Hepatocyte (in vitro differentiated cells): ENCODE data around the gene NEDD1. TPM values are rescaled to one million over a fixed set of nuclear protein-coding genes. Genes with fewer than 3 reads are reported as not detected.
A peak's percentile ranks its signal among the peaks of the same experiment; 100 is the strongest.

Source experiments
- DNase-seq: peaks from one replicate; pipeline ENCODE4 v3.0.0-alpha.2; 2016; ENCODE audit warnings: low spot score
- H2AFZ ChIP-seq: fragments of 200-600 bp; sonication (generic); 2 replicates; pipeline ENCODE4 v1.6.0; 2016; ENCODE audit warnings: antibody characterized with exemption, mild to moderate bottlenecking
- H3K27ac ChIP-seq: fragments of 200-600 bp; sonication (generic); 2 replicates; pipeline ENCODE4 v1.5.1; 2016; ENCODE audit warnings: mild to moderate bottlenecking
- H3K27me3 ChIP-seq: fragments of 200-600 bp; sonication (generic); 2 replicates; pipeline ENCODE4 v1.6.1; 2016
- H3K36me3 ChIP-seq: fragments of 200-600 bp; sonication (generic); replicated peaks from 2 replicates; pipeline ENCODE4 v1.5.1; 2016; ENCODE audit warnings: low read depth; ENCODE audit not compliant: insufficient read depth
- H3K4me1 ChIP-seq: fragments of 200-600 bp; sonication (generic); 2 replicates; pipeline ENCODE4 v1.5.1; 2016; ENCODE audit warnings: mild to moderate bottlenecking, moderate library complexity; ENCODE audit not compliant: insufficient read depth
- H3K4me2 ChIP-seq: fragments of 200-600 bp; sonication (generic); 2 replicates; pipeline ENCODE4 v1.6.0; 2016
- H3K4me3 ChIP-seq: fragments of 200-600 bp; sonication (generic); 2 replicates; pipeline ENCODE4 v1.5.1; 2016; ENCODE audit warnings: mild to moderate bottlenecking
- H3K79me2 ChIP-seq: fragments of 200-600 bp; sonication (generic); 2 replicates; pipeline ENCODE4 v1.6.0; 2017; ENCODE audit warnings: mild to moderate bottlenecking
- H3K9me2 ChIP-seq: fragments of 200-600 bp; sonication (generic); replicated peaks from 2 replicates; pipeline ENCODE4 v1.6.0; 2017; ENCODE audit warnings: mild to moderate bottlenecking; ENCODE audit not compliant: insufficient read depth
- H3K9me3 ChIP-seq: fragments of 200-600 bp; sonication (generic); 2 replicates; pipeline ENCODE4 v1.5.1; 2016; ENCODE audit warnings: low read depth, mild to moderate bottlenecking
- H4K20me1 ChIP-seq: fragments of 200-600 bp; sonication (generic); 2 replicates; pipeline ENCODE4 v1.6.0; 2016; ENCODE audit warnings: mild to moderate bottlenecking; ENCODE audit not compliant: insufficient read depth, poor library complexity, severe bottlenecking
- EZH2 ChIP-seq: fragments of 200-600 bp; sonication (generic); IDR thresholded peaks from 2 replicates; pipeline ENCODE4 v1.6.1; 2016; ENCODE audit warnings: antibody characterized with exemption, mild to moderate bottlenecking, borderline replicate concordance
- EZH2phosphoT487 ChIP-seq: fragments of 200-600 bp; sonication (generic); IDR thresholded peaks from one replicate; pipeline ENCODE4 v1.6.1; 2018; ENCODE audit warnings: antibody characterized with exemption, mild to moderate bottlenecking, low read depth, moderate library complexity; ENCODE audit not compliant: unreplicated experiment, severe bottlenecking
- WGBS: methylation state at CpG from one replicate; pipeline ENCODE4 v1.1.6; 2016; ENCODE audit warnings: low lambda C conversion rate; ENCODE audit errors: missing lambda C conversion rate; 5-methylcytosine and 5-hydroxymethylcytosine counted together
- polyA plus RNA-seq: library from polyadenylated mRNA; unstranded; fragments of >200 nt; fragmentation: Nextera tagmentation; extraction: Ambion mirVana; gene quantifications from 2 replicates; pipeline ENCODE4 v1.2.1, GENCODE V29; 2016
- total RNA-seq: library from RNA; depleted of rRNA; stranded (reverse); fragments of >200 nt; gene quantifications from 2 replicates; pipeline ENCODE4 v1.2.3, GENCODE V29; 2014
- TF ChIP-seq, protein P1 (sequence below): fragments of 200-600 bp; sonication (generic); IDR thresholded peaks from 2 replicates; pipeline ENCODE4 v1.5.1; 2016; ENCODE audit warnings: antibody characterized with exemption, mild to moderate bottlenecking; ENCODE audit not compliant: poor library complexity

The NEDD1 gene
- total and polyA plus RNA-seq, 2 experiments from 2014 or later = 17.6 to 34.7 TPM

DNA sequence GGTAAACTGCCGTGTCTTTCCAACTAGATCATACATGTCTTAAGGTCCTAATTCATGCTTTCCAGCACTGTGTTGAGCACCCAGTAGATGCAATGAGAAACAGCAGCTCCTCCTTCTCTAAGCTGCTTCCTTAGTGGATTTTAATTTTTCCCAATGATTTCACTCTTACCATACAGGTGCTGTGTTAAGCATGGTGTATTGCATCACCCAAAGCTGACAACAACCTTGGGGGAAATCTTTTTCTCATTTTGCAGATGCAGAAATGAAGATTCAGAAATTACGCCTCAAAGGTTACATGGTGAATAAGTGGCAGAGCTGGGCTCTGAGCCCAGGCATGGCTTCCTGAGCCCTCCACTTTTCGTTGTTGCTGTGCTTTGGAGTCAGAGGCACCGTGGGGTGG, 75.6 kb downstream of the NEDD1 start:
- TF ChIP-seq, protein P1, sequence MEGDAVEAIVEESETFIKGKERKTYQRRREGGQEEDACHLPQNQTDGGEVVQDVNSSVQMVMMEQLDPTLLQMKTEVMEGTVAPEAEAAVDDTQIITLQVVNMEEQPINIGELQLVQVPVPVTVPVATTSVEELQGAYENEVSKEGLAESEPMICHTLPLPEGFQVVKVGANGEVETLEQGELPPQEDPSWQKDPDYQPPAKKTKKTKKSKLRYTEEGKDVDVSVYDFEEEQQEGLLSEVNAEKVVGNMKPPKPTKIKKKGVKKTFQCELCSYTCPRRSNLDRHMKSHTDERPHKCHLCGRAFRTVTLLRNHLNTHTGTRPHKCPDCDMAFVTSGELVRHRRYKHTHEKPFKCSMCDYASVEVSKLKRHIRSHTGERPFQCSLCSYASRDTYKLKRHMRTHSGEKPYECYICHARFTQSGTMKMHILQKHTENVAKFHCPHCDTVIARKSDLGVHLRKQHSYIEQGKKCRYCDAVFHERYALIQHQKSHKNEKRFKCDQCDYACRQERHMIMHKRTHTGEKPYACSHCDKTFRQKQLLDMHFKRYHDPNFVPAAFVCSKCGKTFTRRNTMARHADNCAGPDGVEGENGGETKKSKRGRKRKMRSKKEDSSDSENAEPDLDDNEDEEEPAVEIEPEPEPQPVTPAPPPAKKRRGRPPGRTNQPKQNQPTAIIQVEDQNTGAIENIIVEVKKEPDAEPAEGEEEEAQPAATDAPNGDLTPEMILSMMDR = no peak
- TF ChIP-seq EZH2 = no peak
- TF ChIP-seq EZH2phosphoT487 = no peak
- no peaks in the 10 kb centered on the region for H3K36me3 ChIP-seq

DNA sequence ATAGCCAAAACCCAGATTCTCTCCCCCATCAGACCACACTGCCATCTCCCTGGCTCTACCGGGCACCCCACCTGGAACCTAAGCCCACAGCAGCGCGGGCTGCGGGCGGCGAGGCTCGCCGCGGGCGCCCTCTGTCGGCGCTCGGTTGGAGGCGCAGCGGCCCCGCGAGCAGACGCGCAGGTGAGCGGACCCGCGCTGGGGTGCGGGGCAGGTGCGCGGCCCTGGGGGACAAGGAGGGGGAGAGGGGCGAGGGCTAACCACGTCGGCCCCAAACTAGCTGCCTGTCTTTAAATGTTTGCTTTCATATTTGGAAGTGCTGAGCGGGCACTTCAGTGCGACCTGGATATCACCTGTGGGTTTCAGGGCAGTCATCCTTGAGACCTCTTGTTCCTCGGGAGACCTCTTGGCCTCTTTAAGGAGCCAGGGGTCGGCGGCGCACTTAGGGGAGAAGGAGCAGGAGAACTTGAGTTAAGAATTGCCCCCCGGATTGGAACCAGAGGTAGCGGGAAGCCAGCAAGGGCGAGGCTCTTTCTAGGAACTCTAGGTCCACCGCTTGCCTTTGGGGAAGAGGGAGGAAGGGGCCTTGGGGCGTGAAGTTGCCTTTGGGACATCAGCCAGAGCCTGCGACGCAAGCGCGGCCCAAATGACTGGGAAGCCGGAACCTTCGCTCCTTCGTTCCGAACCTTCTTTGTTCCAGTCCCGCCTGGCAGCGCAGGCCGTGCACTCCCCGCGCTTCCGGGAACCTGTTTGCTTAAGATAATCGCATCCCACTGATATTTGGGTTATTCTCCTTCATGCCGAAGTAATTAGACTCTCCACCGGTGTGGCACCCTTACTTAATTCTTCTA, 78.7 kb downstream of the NEDD1 start:
- no peak for TF ChIP-seq EZH2phosphoT487
- TF ChIP-seq, protein P1 = peak; percentile 79
- TF ChIP-seq EZH2 = peak; percentile 50
- peak overlapping the region; percentile 50 for H3K4me3 ChIP-seq
- no peaks in the 10 kb centered on the region for H3K9me2 ChIP-seq
- no peaks in the 10 kb centered on the region for H3K4me1 ChIP-seq
- H3K36me3 ChIP-seq = no peaks in the 10 kb centered on the region
- peak overlapping the region; percentile 100 for H2AFZ ChIP-seq
- peak overlapping the region; percentile 99 for H3K4me2 ChIP-seq
- 7% methylated on average over 56 of the region's 56 CpGs for WGBS
- no peaks in the 10 kb centered on the region for H4K20me1 ChIP-seq
- no peaks in the 10 kb centered on the region for H3K9me3 ChIP-seq
- H3K27me3 ChIP-seq = peaks cover 17% of the 10 kb centered on the region
- H3K79me2 ChIP-seq = no peaks in the 10 kb centered on the region
- H3K27ac ChIP-seq = no peak overlapping the region
- peak; percentile 49 for DNase-seq

More for the DNA sequence above, 75.6 kb downstream of the NEDD1 start:
- Histone ChIP-seq H3K4me3 (no peak overlapping the region), H3K27ac (no peak overlapping the region), H2AFZ (no peak overlapping the region), H3K9me2 (no peaks in the 10 kb centered on the region), H3K79me2 (no peaks in the 10 kb centered on the region), H3K27me3 (peaks cover 10% of the 10 kb centered on the region), H3K4me2 (no peak overlapping the region), H3K4me1 (no peaks in the 10 kb centered on the region), H4K20me1 (no peaks in the 10 kb centered on the region), H3K9me3 (no peaks in the 10 kb centered on the region)
- 94% methylated on average over 4 of the region's 4 CpGs for WGBS
- DNase-seq = no peak

DNA sequence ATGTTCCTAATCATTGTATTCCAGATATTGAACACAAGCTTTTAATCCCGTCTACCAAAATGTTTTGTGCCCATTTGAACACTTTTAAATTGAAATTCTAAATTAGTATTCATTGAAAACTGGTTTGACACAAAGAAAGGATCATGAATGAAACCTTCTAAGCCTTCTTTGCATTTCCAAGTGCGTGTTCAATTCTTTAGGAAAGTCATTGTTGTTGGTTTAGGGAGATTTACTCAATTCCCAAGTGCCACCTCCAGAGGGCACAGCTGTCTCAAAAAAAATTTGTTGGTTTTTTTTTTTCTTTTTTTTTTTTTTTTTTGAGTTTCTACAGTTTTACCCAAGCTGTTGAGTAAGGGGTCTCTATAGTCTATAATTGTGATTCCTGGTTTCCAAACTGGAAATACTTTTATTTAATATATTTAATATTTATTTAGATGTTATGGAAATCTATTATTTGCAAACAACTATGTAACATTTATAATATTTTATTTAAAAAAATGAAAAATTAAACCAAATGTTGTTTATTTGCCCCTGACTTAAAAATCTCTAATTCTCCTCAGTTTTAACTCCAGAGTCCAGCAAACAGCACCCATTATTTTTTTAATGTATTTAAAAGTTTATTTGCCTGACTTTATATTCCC, 79.9 kb downstream of the NEDD1 start:
- 18% methylated on average over 2 of the region's 2 CpGs for WGBS
- Histone ChIP-seq H3K4me1 (no peaks in the 10 kb centered on the region), H3K79me2 (no peaks in the 10 kb centered on the region), H2AFZ (no peak overlapping the region), H3K36me3 (no peaks in the 10 kb centered on the region), H3K27me3 (peaks cover 17% of the 10 kb centered on the region), H3K9me3 (no peaks in the 10 kb centered on the region), H3K27ac (no peak overlapping the region), H3K9me2 (no peaks in the 10 kb centered on the region), H3K4me2 (no peak overlapping the region), H3K4me3 (no peak overlapping the region), H4K20me1 (no peaks in the 10 kb centered on the region)
- peak; percentile 49 for DNase-seq
- TF ChIP-seq, protein P1 = peak; percentile 66
- no peak for TF ChIP-seq EZH2
- no peak for TF ChIP-seq EZH2phosphoT487
